Measurements from ENCODE around the gene RAB5IF. TPM values are rescaled to one million over a fixed set of nuclear protein-coding genes. Genes with fewer than 3 reads are reported as not detected.

The RAB5IF gene
- total RNA-seq, 1 experiment from 2014 or later, result 118 TPM

GRCh38 chr20:36582322-36582721 lies 23.3 kb upstream of the RAB5IF start:
- TF ChIP-seq TCF7L2 (IDR thresholded peaks at IDR 0.05; ENCODE audit: low read depth, low read length), result no peak
- TF ChIP-seq REST (IDR thresholded peaks at IDR 0.05; ENCODE audit: insufficient read depth in 1 of 2, low read depth in 2 of 2, low read length in 1 of 2), result no peak
- no peak for TF ChIP-seq SIN3A (IDR thresholded peaks at IDR 0.05; ENCODE audit: borderline replicate concordance, insufficient read depth, low read depth, low read length)
- no peak for TF ChIP-seq POLR2AphosphoS5 (IDR thresholded peaks at IDR 0.05; ENCODE audit: low read depth, low read length)
- no peak for TF ChIP-seq CTCF (IDR thresholded peaks at IDR 0.05)
- DNase-seq (ENCODE audit: low read depth, low spot score) (no peak), ATAC-seq (no peak)
- H3K27me3 ChIP-seq (ENCODE audit: control insufficient read depth, insufficient read depth, low read length), result no peaks in the 10 kb centered on the region
- POLR2A ChIA-PET, result no interaction called here
- no peak overlapping the region for H3K4me3 ChIP-seq (ENCODE audit: low read depth in 2 of 2, low read length in 2 of 2)
- H3K4me1 ChIP-seq (ENCODE audit: control insufficient read depth, insufficient read depth, low read length), result peaks cover 5% of the 10 kb centered on the region; the same call in 1 of the 2 replicates
- CTCF ChIA-PET, result no interaction called here
- in situ Hi-C loops (cut with HindIII; ENCODE audit: low pct_unique_long_range_greater_than_20kb, low sequenced_read_pairs), result no loop called here
- no peaks in the 10 kb centered on the region for H3K9me3 ChIP-seq (ENCODE audit: control insufficient read depth, insufficient read depth, low read depth, low read length)
- H3K27ac ChIP-seq (ENCODE audit: low read length), result no peak overlapping the region
- BruUV-seq (replicated peaks), result no TSS peak
- intact Hi-C loops (cut with micrococcal nuclease; ENCODE audit: unreplicated experiment), result no loop called here
- no peaks in the 10 kb centered on the region for H3K36me3 ChIP-seq (ENCODE audit: control insufficient read depth, insufficient read depth, low read length)

- peaks cover 5% of the 10 kb centered on the region; the same call in 1 of the 2 replicates for H3K4me1 ChIP-seq (ENCODE audit: control insufficient read depth, insufficient read depth, low read length)
- H3K27me3 ChIP-seq (ENCODE audit: control insufficient read depth, insufficient read depth, low read length), result no peaks in the 10 kb centered on the region
- no peaks in the 10 kb centered on the region for H3K36me3 ChIP-seq (ENCODE audit: control insufficient read depth, insufficient read depth, low read length)
- H3K4me3 ChIP-seq (ENCODE audit: low read depth in 2 of 2, low read length in 2 of 2), result no peak overlapping the region
- DNase-seq (ENCODE audit: low read depth, low spot score) (no peak), ATAC-seq (no peak)
- H3K9me3 ChIP-seq (ENCODE audit: control insufficient read depth, insufficient read depth, low read depth, low read length), result no peaks in the 10 kb centered on the region
- in situ Hi-C loops (cut with HindIII; ENCODE audit: low pct_unique_long_range_greater_than_20kb, low sequenced_read_pairs), result no loop called here
- H3K27ac ChIP-seq (ENCODE audit: low read length), result no peak overlapping the region
- CTCF ChIA-PET, result no interaction called here
- intact Hi-C loops (cut with micrococcal nuclease; ENCODE audit: unreplicated experiment), result no loop called here
- TF ChIP-seq POLR2AphosphoS5 (IDR thresholded peaks at IDR 0.05; ENCODE audit: low read depth, low read length) (no peak), REST (IDR thresholded peaks at IDR 0.05; ENCODE audit: insufficient read depth in 1 of 2, low read depth in 2 of 2, low read length in 1 of 2) (no peak), TCF7L2 (IDR thresholded peaks at IDR 0.05; ENCODE audit: low read depth, low read length) (no peak), CTCF (IDR thresholded peaks at IDR 0.05) (no peak)
- no TSS peak for BruUV-seq (replicated peaks)
- POLR2A ChIA-PET, result interaction anchor here (0.6 kb wide), 1 partner anchor 118 kb away, joined by 5 read pairs; no protein-coding TSS in a partner anchor
Measured at GRCh38 chr20:36582821-36583220, 22.8 kb upstream of the RAB5IF start.

Data from Panc1 (cell line).